DMS153 (cell line): Measurements from ENCODE around the gene STOX1.
"Not testable (repeated sequence)": the region's sequence is repeated elsewhere in the genome, so short reads cannot be mapped to it uniquely, and the experiment has no call there.

Source experiments
- DNase-seq: peaks from one replicate; lab custom pipeline; 2025; lab: John Stamatoyannopoulos, UW

The STOX1 gene

GRCh38 chr10:68828833-68829232, 1.5 kb downstream of the STOX1 start:
- DNase-seq: peak; percentile 35

- DNase-seq: no peak
Measured at GRCh38 chr10:68829521-68829920, 2.2 kb downstream of the STOX1 start.

GRCh38 chr10:68829952-68830351, 2.6 kb downstream of the STOX1 start:
- no peak for DNase-seq

GRCh38 chr10:68831961-68832455, 4.7 kb downstream of the STOX1 start:
- no peak for DNase-seq

GRCh38 chr10:68832601-68833000, 5.3 kb downstream of the STOX1 start:
- DNase-seq: no peak

GRCh38 chr10:68837626-68838322, 10.4 kb downstream of the STOX1 start:
- no peak for DNase-seq

GRCh38 chr10:68840650-68841049, 13.3 kb downstream of the STOX1 start:
- DNase-seq: not testable (repeated sequence)

- no peak for DNase-seq
Measured at GRCh38 chr10:68848281-68848680, 20.9 kb downstream of the STOX1 start.

GRCh38 chr10:68848806-68849205, 21.5 kb downstream of the STOX1 start:
- no peak for DNase-seq

- no peak for DNase-seq
Measured at GRCh38 chr10:68856352-68856751, 29.0 kb downstream of the STOX1 start.

- no peak for DNase-seq
Measured at GRCh38 chr10:68857005-68857404, 29.7 kb downstream of the STOX1 start.

GRCh38 chr10:68861253-68861652, 33.9 kb downstream of the STOX1 start:
- DNase-seq: no peak

GRCh38 chr10:68864611-68865010, 37.3 kb downstream of the STOX1 start:
- DNase-seq: no peak

- DNase-seq: not testable (repeated sequence)
Measured at GRCh38 chr10:68868173-68868572, 40.8 kb downstream of the STOX1 start.

GRCh38 chr10:68869623-68870022, 42.3 kb downstream of the STOX1 start:
- no peak for DNase-seq

- DNase-seq: no peak
Measured at GRCh38 chr10:68870061-68870460, 42.7 kb downstream of the STOX1 start.

- no peak for DNase-seq
Measured at GRCh38 chr10:68870545-68871104, 43.3 kb downstream of the STOX1 start.

- DNase-seq: no peak
Measured at GRCh38 chr10:68871105-68871711, 43.9 kb downstream of the STOX1 start.

GRCh38 chr10:68871731-68872342, 44.5 kb downstream of the STOX1 start:
- peak; percentile 97 for DNase-seq

GRCh38 chr10:68876246-68877138, 49.2 kb downstream of the STOX1 start:
- peak; percentile 50 for DNase-seq

GRCh38 chr10:68877482-68878110, 50.3 kb downstream of the STOX1 start:
- DNase-seq: no peak
